ENCODE results near the gene RTL10. TPM values are rescaled to one million over a fixed set of nuclear protein-coding genes. Genes with fewer than 3 reads are reported as not detected.

The RTL10 gene
- polyA plus RNA-seq, 2 of the 4 experiments (the other 2 are of a cell fraction): 4.4 to 5.1 TPM

GRCh38 chr22:19866665-19867009 lies 12.0 kb upstream of the RTL10 start (continued):
- TF ChIP-seq HEYL (CRISPR knock-in tag; IDR thresholded peaks at IDR 0.05): no peak
- no peak for TF ChIP-seq MYC (IDR thresholded peaks at IDR 0.05; ENCODE audit: borderline replicate concordance, low read length)
- TF ChIP-seq TFCP2L1 (CRISPR knock-in tag; IDR thresholded peaks at IDR 0.05): no peak
- no peak for TF ChIP-seq ELK1 (IDR thresholded peaks at IDR 0.05; ENCODE audit: low read depth, low read length)
- TF ChIP-seq CHD2 (IDR thresholded peaks at IDR 0.05; ENCODE audit: low read length, partially characterized antibody): no peak
- no peak for TF ChIP-seq SMC3 (IDR thresholded peaks at IDR 0.05)

- WGBS (ENCODE audit: missing lambda C conversion rate): 88% methylated on average over 12 of the region's 12 CpGs
Observed at GRCh38 chr22:19865141-19865829, 10.6 kb upstream of the RTL10 start.

GRCh38 chr22:19864538-19865106 lies 9.9 kb upstream of the RTL10 start:
- no peak overlapping the region for H3K4me2 ChIP-seq
- no peak overlapping the region for H3K27ac ChIP-seq
- no peaks in the 10 kb centered on the region for H3K9me3 ChIP-seq
- POLR2A ChIA-PET: no interaction called here
- no peaks in the 10 kb centered on the region for H3K4me1 ChIP-seq
- CTCF ChIA-PET: interaction anchor here (0.9 to 1.1 kb wide), 3 partner anchors 9 to 134 kb away, joined by 3 to 6 read pairs (median 3); no protein-coding TSS in a partner anchor
- DNase-seq (ENCODE audit: low read depth in 1 of 2, low spot score in 1 of 2) (no peak), FAIRE-seq (no peak), ATAC-seq (no peak)
- H3K4me3 ChIP-seq: no peak overlapping the region
- no peak for TF ChIP-seq RAD21 (conservative IDR thresholded peaks at IDR 0.05 in 1 of 2, IDR thresholded peaks at IDR 0.05 in 1 of 2)
- TF ChIP-seq NR3C1 (IDR thresholded peaks at IDR 0.05): no peak
- no peak for TF ChIP-seq ZNF302 (CRISPR knock-in tag; IDR thresholded peaks at IDR 0.05)
- TF ChIP-seq JUN (IDR thresholded peaks at IDR 0.05): no peak
- no peak for TF ChIP-seq E2F6 (IDR thresholded peaks at IDR 0.05; ENCODE audit: borderline replicate concordance, low read depth)
- TF ChIP-seq POLR2AphosphoS2 (conservative IDR thresholded peaks at IDR 0.05; ENCODE audit: low read length): no peak
- no peak for TF ChIP-seq JUNB (IDR thresholded peaks at IDR 0.05)
- TF ChIP-seq HES2 (IDR thresholded peaks at IDR 0.05): no peak
- no peak for TF ChIP-seq ZC3H11A (IDR thresholded peaks at IDR 0.05)
- no peak for TF ChIP-seq NFE2L2 (conservative IDR thresholded peaks at IDR 0.05; ENCODE audit: low read length)
- no peak for TF ChIP-seq PHF8 (IDR thresholded peaks at IDR 0.05; ENCODE audit: borderline replicate concordance, low read depth)
- TF ChIP-seq HOXA7 (CRISPR knock-in tag; IDR thresholded peaks at IDR 0.05): no peak
- TF ChIP-seq BHLHE40 (IDR thresholded peaks at IDR 0.05; ENCODE audit: low read depth, low read length): no peak
- no peak for TF ChIP-seq PBX3 (IDR thresholded peaks at IDR 0.05)
- TF ChIP-seq RARB (CRISPR knock-in tag; IDR thresholded peaks at IDR 0.05): no peak
- no peak for TF ChIP-seq HDAC2 (IDR thresholded peaks at IDR 0.05)
- TF ChIP-seq HOXB5 (CRISPR knock-in tag; IDR thresholded peaks at IDR 0.05): no peak
- WGBS (ENCODE audit: missing lambda C conversion rate): 90% methylated on average over 5 of the region's 5 CpGs

More at GRCh38 chr22:19865141-19865829, 10.6 kb upstream of the RTL10 start:
- H3K4me1 ChIP-seq: no peaks in the 10 kb centered on the region
- H3K9me3 ChIP-seq: no peaks in the 10 kb centered on the region
- no peak for FAIRE-seq
- no peak for TF ChIP-seq EHF (CRISPR knock-in tag; IDR thresholded peaks at IDR 0.05)
- TF ChIP-seq ATOH8 (CRISPR knock-in tag; IDR thresholded peaks at IDR 0.05; ENCODE audit: low read depth): no peak
- no peak for TF ChIP-seq POLR2A (IDR thresholded peaks at IDR 0.05; ENCODE audit: low read length)
- no peak for TF ChIP-seq NR3C1 (IDR thresholded peaks at IDR 0.05)
- no peak for TF ChIP-seq TFCP2L1 (CRISPR knock-in tag; IDR thresholded peaks at IDR 0.05)
- no peak for TF ChIP-seq POLR2AphosphoS2 (conservative IDR thresholded peaks at IDR 0.05; ENCODE audit: low read length)
- TF ChIP-seq FOSL2 (IDR thresholded peaks at IDR 0.05): no peak
- no peak for TF ChIP-seq FOSL2 (CRISPR knock-in tag; IDR thresholded peaks at IDR 0.05)
- no peak for TF ChIP-seq E2F6 (IDR thresholded peaks at IDR 0.05; ENCODE audit: borderline replicate concordance, low read depth)
- no peak for DNase-seq (ENCODE audit: low read depth in 1 of 2, low spot score in 1 of 2)
- no peak overlapping the region for H3K4me3 ChIP-seq
- H3K27ac ChIP-seq: no peak overlapping the region
- CTCF ChIA-PET: interaction anchor here (0.9 to 1.7 kb wide), 4 partner anchors 10 to 134 kb away, joined by 3 to 6 read pairs (median 4); no protein-coding TSS in a partner anchor
- H3K4me2 ChIP-seq: no peak overlapping the region
- no peak for ATAC-seq
- POLR2A ChIA-PET: no interaction called here
